Liver (tissue), 3 donors: ENCODE results near the gene SNAP25.

Source experiments
- HNF4G ChIP-seq: IDR thresholded peaks from 2 replicates; pipeline ENCODE4 v1.6.1; 2016; ENCODE audit warnings: antibody characterized with exemption
- RAD21 ChIP-seq, 2 donors: IDR thresholded peaks; 2 replicates each; pipeline ENCODE4 v1.6.1; 2016; ENCODE audit warnings: antibody characterized with exemption in 2 of 2, mild to moderate bottlenecking in 2 of 2
- TAF1 ChIP-seq: conservative IDR thresholded peaks from 2 replicates; pipeline ENCODE4 v1.6.1; 2016; ENCODE audit warnings: antibody characterized with exemption, mild to moderate bottlenecking
- TF ChIP-seq, protein P1 (sequence below): fragments of 150-350 bp; IDR thresholded peaks from 2 replicates; pipeline ENCODE4 v1.5.1; 2017; ENCODE audit warnings: improper control_type of control experiment, low read depth, low read length; ENCODE audit not compliant: missing input control
- TF ChIP-seq, protein P2 (sequence below): IDR thresholded peaks from 2 replicates; pipeline ENCODE4 v1.6.1; 2016; ENCODE audit warnings: antibody characterized with exemption
- donor health status: healthy.
- donor health status: healthy.

DNA sequence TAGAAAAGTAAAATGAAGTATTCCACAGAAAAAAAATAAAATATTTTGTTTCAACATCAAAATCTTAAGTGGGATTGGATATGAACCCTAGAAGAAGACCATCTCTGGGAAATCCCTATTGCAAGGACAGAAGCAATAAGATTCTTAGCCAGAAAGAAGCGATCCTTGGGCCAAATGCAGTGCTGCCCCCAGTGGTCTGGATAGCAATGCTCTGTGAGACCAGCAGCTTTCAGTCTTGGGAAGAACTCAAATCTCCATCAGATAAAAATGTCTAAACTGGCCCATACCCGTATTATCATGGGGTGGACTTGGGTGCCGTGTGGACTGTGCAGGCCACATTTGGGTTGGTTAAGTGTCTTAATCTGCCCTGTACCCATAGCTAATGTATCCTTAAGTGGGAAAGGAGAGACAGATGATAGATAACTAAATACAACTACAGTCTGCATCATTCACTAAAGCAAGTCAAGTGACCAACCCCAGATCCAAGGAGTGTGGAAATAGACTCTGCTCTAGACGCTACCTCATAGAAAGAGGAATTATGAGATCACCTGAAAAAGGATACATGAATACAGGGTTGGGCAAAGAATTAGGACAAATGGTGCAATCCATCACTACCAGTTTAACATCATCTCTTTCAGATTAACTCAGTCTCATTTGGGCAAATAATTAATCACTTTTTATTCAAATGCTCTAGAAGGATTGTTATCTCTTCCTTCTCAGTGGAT lies 38.9 kb upstream of the SNAP25 start:
- TF ChIP-seq RAD21 (IDR thresholded peaks at IDR 0.05) (peak in 1 of 2 donors; percentile 37), HNF4G (no peak), TAF1 (no peak)
- TF ChIP-seq, protein P1, sequence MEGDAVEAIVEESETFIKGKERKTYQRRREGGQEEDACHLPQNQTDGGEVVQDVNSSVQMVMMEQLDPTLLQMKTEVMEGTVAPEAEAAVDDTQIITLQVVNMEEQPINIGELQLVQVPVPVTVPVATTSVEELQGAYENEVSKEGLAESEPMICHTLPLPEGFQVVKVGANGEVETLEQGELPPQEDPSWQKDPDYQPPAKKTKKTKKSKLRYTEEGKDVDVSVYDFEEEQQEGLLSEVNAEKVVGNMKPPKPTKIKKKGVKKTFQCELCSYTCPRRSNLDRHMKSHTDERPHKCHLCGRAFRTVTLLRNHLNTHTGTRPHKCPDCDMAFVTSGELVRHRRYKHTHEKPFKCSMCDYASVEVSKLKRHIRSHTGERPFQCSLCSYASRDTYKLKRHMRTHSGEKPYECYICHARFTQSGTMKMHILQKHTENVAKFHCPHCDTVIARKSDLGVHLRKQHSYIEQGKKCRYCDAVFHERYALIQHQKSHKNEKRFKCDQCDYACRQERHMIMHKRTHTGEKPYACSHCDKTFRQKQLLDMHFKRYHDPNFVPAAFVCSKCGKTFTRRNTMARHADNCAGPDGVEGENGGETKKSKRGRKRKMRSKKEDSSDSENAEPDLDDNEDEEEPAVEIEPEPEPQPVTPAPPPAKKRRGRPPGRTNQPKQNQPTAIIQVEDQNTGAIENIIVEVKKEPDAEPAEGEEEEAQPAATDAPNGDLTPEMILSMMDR, result no peak
- TF ChIP-seq, protein P2, sequence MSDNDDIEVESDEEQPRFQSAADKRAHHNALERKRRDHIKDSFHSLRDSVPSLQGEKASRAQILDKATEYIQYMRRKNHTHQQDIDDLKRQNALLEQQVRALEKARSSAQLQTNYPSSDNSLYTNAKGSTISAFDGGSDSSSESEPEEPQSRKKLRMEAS, result no peak
